IPS-NIHi7 (cell line): ENCODE data around the gene RSRP1.
A peak's percentile ranks its signal among the peaks of the same experiment; 100 is the strongest.

Experiments
- DNase-seq: peaks from one replicate; pipeline ENCODE4 v3.0.0; 2012; ENCODE audit warnings: mixed read lengths; ENCODE audit errors: extremely low spot score

RSRP1 gene

DNA sequence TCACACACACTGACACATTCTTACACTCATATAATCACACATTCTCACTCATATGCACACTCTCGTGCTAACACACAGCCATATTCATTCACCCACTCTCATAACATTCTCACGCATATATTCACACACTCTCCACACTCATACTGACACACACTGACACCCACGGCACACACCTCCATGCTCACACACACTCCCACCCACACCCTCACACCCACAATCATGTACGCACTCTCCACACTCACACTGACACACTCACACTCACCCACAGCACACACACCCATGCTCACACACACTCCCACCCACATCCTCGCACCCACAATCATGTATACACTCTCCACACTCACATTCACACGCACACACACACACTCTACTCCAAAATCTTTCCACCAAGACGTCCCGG lies 53.2 kb downstream of the RSRP1 start:
- DNase-seq = no peak

DNA sequence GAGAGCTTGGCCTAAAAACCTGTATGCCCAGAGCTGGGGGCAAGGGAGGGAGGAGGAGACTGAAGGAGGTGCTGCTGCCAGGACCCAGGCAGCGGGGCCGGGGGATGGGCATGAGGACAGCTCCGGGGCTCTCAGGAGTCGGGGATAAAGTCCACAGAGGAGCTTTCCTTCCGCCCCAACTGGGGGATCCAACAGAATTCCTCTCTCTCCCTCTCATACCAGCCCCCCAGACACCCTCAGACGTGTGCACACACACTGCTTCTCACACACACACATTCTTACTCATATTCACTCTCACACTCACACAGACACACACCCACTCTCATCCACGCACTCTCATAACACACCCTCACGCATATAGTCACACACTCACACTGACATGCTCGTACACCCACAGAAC lies 54.0 kb downstream of the RSRP1 start:
- peak; percentile 47 for DNase-seq
